Right hindlimb (tissue), 1 donor: ENCODE measurements around the gene GYPA.
"Not testable (repeated sequence)": the region's sequence is repeated elsewhere in the genome, so short reads cannot be mapped to it uniquely, and the experiment has no call there.

ENCODE experiments used
- DNase-seq: peaks from one replicate; pipeline ENCODE4 v3.0.0-alpha.2; 2018

Gene GYPA

GRCh38 chr4:144140594-144141295, at the start of gene GYPA:
Gene GYPA (minus strand): TSS chr4:144140718. CDS start chr4:144140635, 83 bp downstream.
- not testable (repeated sequence) for DNase-seq

DNA sequence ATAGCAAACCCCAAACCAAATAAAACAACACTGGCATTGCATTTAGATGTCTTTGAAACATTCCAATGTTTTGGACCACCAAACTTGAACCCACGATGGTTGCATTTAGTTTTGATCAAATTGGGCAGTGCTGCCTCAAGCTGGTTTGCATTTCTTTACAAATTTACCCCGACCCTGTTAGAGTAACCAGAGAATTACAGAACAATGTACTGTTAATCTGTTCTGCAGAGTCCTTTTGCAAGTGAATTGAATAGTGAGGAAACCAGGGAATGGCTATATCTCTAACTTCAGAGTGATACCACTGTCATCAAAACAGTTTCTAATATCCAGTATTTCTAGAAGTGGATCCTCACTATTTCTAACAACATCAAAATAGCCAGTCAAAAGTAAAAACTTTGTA, 49.5 kb upstream of the GYPA start:
- DNase-seq = no peak

DNA sequence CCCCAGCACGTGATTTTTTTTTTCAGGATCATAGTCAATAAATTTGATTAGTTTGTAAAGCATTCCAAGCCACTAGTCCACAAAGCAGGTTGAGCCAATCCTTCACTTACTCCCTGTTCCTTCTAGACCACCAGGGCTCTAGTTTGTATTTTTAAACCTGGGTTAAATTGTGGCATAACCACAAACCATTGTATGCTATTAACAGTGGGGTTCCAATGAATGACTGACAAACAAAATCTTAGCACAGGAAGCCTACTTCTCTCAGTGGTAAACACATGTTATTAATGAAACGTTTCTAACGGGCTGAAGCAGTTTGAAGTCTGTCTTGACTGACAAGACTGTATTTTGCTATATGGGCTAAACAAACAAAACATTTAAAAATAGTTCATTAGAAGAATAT, 48.6 kb upstream of the GYPA start:
- no peak for DNase-seq

DNA sequence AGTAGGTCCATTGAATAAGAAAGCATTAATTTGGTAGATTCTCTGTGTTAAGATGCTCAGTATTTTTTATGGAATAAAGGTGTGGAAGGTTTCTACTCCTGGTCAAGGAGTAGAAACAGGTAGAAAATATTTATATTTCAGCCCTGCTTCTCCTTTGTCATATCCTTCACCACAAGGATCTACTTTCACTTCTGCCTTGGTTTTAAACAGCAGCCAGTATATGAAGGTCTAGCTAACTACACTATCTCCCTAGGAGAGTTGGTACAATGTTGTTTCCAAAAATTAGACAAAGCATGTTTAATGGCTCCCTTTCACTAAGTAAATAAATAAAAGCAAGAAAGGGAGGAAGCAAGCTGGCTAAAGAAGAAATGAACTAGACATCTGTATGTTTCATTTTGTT, 44.6 kb upstream of the GYPA start:
- DNase-seq = no peak

DNA sequence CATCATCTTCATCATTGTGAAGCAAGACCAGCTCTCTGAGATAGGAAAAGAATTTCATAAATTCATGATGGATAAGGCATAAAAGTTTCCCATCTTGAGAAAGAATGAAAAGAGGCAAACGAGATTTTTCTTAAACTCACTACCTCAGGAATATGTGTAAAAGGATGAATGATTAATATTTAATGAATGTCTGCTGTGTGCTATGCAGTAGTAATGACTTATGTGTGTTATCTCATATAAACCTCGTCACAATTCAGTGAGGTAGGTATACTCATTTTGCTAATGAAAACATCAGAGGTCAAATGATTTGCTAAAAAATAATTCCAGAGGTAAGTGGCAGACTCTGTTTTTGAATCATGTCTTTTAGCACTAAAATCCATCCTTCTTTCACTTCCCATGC, 42.6 kb upstream of the GYPA start:
- DNase-seq = no peak

- no peak for DNase-seq
Measured at GRCh38 chr4:144181391-144181790, 40.9 kb upstream of the GYPA start.

DNA sequence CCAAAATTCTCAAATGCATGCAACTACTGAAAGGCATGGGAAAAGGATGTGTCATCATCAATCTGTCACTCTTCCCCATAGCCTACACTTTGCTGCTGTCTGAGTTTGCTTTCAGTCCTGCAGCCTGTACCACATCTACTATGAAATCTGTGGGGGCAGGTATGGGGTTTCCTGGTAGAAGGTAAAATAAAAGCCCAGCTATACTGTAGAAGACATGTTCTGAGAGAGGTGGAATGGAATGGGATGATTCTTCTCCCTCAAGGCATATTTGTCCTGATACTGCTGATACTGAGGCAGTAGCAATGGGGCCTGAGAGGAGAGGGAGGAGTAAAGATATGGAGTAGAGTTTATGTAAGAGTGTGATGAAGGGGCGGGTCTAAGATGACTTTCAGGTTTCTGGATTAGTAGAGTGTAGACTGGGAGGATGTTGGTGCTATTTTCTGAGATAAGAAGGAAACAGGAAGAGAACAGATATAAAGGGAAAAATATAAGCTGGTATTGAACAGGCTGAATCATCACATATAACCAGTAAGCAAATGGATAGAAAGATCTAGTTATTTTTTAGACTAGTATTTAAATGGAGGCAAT, 38.7 kb upstream of the GYPA start:
- DNase-seq = no peak

DNA sequence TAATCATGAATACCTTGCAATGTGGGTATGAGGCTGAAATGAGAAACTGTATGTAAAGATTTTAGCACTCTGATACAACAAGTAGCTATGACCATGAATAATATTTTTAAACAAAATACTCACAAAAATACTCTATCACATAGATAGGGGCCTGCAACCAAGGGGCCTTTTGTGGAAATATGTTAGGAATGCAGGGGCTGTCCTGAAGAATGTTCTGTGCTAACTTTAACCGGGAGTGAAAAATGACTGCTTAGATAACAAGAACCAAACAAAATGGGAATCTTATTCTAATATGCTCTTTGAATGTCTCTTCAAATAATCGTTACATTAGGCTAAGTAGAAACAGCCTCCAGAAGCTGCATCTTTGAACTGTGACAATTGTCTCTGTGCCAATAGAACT, 37.9 kb upstream of the GYPA start:
- no peak for DNase-seq

DNA sequence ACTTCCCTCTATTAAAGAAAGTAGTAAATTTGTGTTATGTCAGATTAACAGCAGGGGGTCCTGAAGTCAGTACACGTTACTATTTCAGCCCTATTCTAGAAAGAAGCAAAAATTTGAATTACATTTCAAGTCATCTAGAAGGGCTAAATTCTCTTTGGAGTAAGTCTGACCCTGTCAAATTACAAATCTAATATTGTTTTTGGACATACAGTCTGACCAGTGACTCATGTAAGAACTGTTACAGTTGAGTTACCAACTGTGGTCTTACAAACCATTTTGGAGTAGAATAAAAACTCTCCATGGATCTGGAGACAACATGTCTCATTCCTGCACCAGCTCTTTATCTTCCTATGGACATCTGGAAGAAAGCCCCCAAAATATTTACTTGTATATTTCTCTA, 36.0 kb upstream of the GYPA start:
- DNase-seq = no peak

DNA sequence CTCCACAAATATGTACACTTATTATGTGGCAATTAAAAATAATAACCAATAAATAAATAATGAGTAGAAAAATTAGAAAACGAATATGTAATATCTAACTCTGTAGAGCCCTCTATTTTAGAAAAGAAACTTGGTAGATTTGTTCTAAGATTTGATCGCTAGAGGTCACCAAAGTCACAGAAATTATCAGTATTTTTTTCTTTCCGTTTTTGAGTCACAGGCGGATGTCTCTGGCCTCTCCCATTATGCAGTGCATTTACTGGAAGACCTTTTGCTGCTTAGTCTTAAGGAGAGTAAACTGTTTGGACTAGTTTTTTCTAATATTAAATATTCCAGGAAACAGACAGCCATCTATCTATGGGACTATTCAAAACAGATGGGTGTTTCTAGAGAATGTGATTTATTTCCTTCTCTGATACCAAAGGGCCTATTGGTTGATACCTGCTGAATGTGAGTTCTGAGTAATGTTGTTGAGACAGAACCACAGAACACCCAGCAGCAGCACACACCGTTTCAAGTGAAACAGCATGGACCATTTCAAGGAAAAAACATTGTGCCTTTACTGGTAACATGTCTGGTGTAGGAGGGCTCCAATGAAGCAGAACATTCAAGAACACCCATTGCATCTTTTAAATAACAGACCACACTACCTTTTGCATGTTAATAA, 34.0 kb upstream of the GYPA start:
- no peak for DNase-seq

- no peak for DNase-seq
Measured at GRCh38 chr4:144171697-144172096, 31.2 kb upstream of the GYPA start.

GRCh38 chr4:144169211-144169610, 28.7 kb upstream of the GYPA start:
- DNase-seq = no peak

- DNase-seq = no peak
Measured at GRCh38 chr4:144154044-144154443, 13.5 kb upstream of the GYPA start.

- DNase-seq = not testable (repeated sequence)
Measured at GRCh38 chr4:144142690-144143326, 2.3 kb upstream of the GYPA start.

- no peak for DNase-seq
Measured at GRCh38 chr4:144141493-144141892, 975 bp upstream of the GYPA start.

DNA sequence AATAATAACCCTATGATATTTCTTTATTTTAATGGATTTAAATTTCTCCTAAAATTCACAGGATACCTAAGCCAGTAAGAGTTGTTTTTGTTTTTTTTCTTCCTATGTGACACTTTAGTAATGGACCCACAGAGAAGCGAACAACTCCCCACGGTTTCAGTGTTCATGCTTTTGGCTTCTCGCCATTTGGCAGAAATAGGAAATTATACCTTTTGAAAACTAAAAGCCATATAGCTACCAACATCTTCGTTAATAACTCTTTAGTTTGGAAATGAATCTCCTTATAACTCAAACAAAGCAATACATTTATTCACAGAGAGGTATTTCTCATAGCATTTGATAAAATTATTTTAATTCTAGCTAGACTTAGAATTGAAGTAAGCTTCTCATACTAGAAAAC, 527 bp downstream of the GYPA start:
- not testable (repeated sequence) for DNase-seq

DNA sequence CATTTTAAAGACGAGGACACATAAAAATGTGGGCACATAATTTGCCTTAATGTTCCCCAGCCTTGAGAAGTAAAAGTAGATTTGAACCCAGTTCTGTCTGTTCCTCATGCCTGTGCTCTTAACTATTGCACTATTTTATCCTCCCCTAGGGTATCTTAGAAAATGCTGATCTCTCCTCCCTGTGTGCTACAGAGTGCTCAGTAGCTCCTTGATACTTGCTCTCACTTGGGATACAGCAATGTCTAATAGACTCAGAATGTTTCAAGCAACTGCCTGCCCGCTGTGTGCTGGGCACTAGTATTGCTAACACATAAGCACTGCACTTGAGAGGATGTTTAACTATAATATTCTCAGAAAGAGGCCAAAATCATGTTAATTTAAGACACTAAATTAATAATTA, 971 bp downstream of the GYPA start:
- not testable (repeated sequence) for DNase-seq

- not testable (repeated sequence) for DNase-seq
Measured at GRCh38 chr4:144138239-144138638, 2.3 kb downstream of the GYPA start.

- DNase-seq = not testable (repeated sequence)
Measured at GRCh38 chr4:144137137-144137931, 3.2 kb downstream of the GYPA start.

- DNase-seq = not testable (repeated sequence)
Measured at GRCh38 chr4:144136189-144136588, 4.3 kb downstream of the GYPA start.

DNA sequence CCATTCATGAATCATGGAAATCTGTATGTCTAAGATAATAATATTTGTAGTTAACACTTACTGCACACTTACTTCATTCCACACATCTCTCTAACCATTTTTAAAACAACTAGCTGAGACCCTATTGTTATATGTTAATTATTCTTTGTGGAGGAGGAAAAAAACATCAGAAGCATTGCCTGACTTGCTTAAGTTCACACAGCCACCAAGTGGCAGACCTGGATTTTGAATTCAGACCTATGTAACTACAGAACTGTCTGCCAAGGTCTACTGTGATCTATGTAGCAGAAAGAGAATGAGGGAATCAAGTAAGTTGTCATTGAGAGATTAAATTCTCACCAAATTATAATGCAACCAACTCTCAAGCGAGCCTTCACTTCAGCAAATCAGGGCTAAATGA, 10.4 kb downstream of the GYPA start:
- not testable (repeated sequence) for DNase-seq

GRCh38 chr4:144129336-144129875, 11.1 kb downstream of the GYPA start:
- not testable (repeated sequence) for DNase-seq
